ENCODE data around the gene SEL1L.

The SEL1L gene

GRCh38 chr14:81485372-81485771 is 48.3 kb downstream of the SEL1L start:
- no peak for TF ChIP-seq EZH2 (IDR thresholded peaks at IDR 0.05; ENCODE audit: borderline replicate concordance, low read length)
- TF ChIP-seq CTCF (IDR thresholded peaks at IDR 0.05; ENCODE audit: low read length), result no peak
- H3K9me2 ChIP-seq (ENCODE audit: low read depth, low read length), result no peaks in the 10 kb centered on the region
- H3K9ac ChIP-seq (ENCODE audit: low read length), result no peak overlapping the region
- no peaks in the 10 kb centered on the region for H3K4me1 ChIP-seq (ENCODE audit: insufficient read depth, low read length, severe bottlenecking)
- no peaks in the 10 kb centered on the region for H3K9me3 ChIP-seq (ENCODE audit: low read length)
- no peak overlapping the region for H3K27ac ChIP-seq (ENCODE audit: low read depth, low read length, poor library complexity, severe bottlenecking)
- no peak overlapping the region for H3K4me2 ChIP-seq (ENCODE audit: low read length)
- H3K27me3 ChIP-seq (ENCODE audit: insufficient read depth, low read length), result no peaks in the 10 kb centered on the region
- no peaks in the 10 kb centered on the region for H3K79me2 ChIP-seq (ENCODE audit: insufficient read depth, low read length)
- H3F3A ChIP-seq (ENCODE audit: insufficient read depth, low read length), result no peaks in the 10 kb centered on the region
- no peak overlapping the region for H3K4me3 ChIP-seq (ENCODE audit: low read depth, low read length, poor library complexity, severe bottlenecking)
- H3K36me3 ChIP-seq (ENCODE audit: insufficient read depth, low read length), result peaks cover 89% of the 10 kb centered on the region
- no peak overlapping the region for H2AFZ ChIP-seq (ENCODE audit: low read length)
- H4K20me1 ChIP-seq (ENCODE audit: insufficient read depth, low read length), result no peaks in the 10 kb centered on the region

DNA sequence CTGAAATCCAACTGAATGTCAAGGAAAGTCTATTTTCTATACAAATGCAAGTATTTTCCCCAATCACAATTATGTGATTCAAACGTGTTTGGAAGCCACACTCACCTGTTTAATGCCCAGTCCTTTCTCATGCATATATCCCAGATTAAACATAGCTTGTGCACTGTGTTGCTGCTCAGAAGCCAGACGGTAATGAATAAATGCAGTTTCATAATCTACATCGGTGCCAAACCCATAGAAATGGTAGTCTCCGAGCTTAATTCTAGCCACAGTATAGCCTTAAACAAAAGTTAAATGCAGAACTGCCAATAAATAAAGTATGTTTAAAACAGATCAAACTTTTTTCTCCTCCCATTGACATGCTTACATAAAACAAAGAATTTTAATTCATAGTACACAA is 49.5 kb downstream of the SEL1L start:
- no peaks in the 10 kb centered on the region for H3K4me1 ChIP-seq (ENCODE audit: insufficient read depth, low read length, severe bottlenecking)
- peaks cover 86% of the 10 kb centered on the region for H3K36me3 ChIP-seq (ENCODE audit: insufficient read depth, low read length)
- no peaks in the 10 kb centered on the region for H3K79me2 ChIP-seq (ENCODE audit: insufficient read depth, low read length)
- H2AFZ ChIP-seq (ENCODE audit: low read length), result no peak overlapping the region
- no peaks in the 10 kb centered on the region for H3K9me2 ChIP-seq (ENCODE audit: low read depth, low read length)
- no peak overlapping the region for H3K4me2 ChIP-seq (ENCODE audit: low read length)
- no peak overlapping the region for H3K4me3 ChIP-seq (ENCODE audit: low read depth, low read length, poor library complexity, severe bottlenecking)
- no peaks in the 10 kb centered on the region for H4K20me1 ChIP-seq (ENCODE audit: insufficient read depth, low read length)
- H3K9ac ChIP-seq (ENCODE audit: low read length), result no peak overlapping the region
- no peaks in the 10 kb centered on the region for H3K9me3 ChIP-seq (ENCODE audit: low read length)
- no peak for TF ChIP-seq EZH2 (IDR thresholded peaks at IDR 0.05; ENCODE audit: borderline replicate concordance, low read length)
- no peak for TF ChIP-seq CTCF (IDR thresholded peaks at IDR 0.05; ENCODE audit: low read length)
- H3K27ac ChIP-seq (ENCODE audit: low read depth, low read length, poor library complexity, severe bottlenecking), result no peak overlapping the region
- H3F3A ChIP-seq (ENCODE audit: insufficient read depth, low read length), result no peaks in the 10 kb centered on the region
- H3K27me3 ChIP-seq (ENCODE audit: insufficient read depth, low read length), result no peaks in the 10 kb centered on the region

GRCh38 chr14:81480741-81481140 is 52.9 kb downstream of the SEL1L start:
- no peaks in the 10 kb centered on the region for H3K9me2 ChIP-seq (ENCODE audit: low read depth, low read length)
- H3K9me3 ChIP-seq (ENCODE audit: low read length), result no peaks in the 10 kb centered on the region
- no peak overlapping the region for H3K4me3 ChIP-seq (ENCODE audit: low read depth, low read length, poor library complexity, severe bottlenecking)
- no peak overlapping the region for H3K27ac ChIP-seq (ENCODE audit: low read depth, low read length, poor library complexity, severe bottlenecking)
- H3F3A ChIP-seq (ENCODE audit: insufficient read depth, low read length), result no peaks in the 10 kb centered on the region
- no peak overlapping the region for H3K9ac ChIP-seq (ENCODE audit: low read length)
- H2AFZ ChIP-seq (ENCODE audit: low read length), result no peak overlapping the region
- no peaks in the 10 kb centered on the region for H3K4me1 ChIP-seq (ENCODE audit: insufficient read depth, low read length, severe bottlenecking)
- no peak overlapping the region for H3K4me2 ChIP-seq (ENCODE audit: low read length)
- H3K36me3 ChIP-seq (ENCODE audit: insufficient read depth, low read length), result peaks cover 87% of the 10 kb centered on the region
- no peaks in the 10 kb centered on the region for H3K79me2 ChIP-seq (ENCODE audit: insufficient read depth, low read length)
- no peaks in the 10 kb centered on the region for H3K27me3 ChIP-seq (ENCODE audit: insufficient read depth, low read length)
- no peak for TF ChIP-seq EZH2 (IDR thresholded peaks at IDR 0.05; ENCODE audit: borderline replicate concordance, low read length)
- no peak for TF ChIP-seq CTCF (IDR thresholded peaks at IDR 0.05; ENCODE audit: low read length)
- no peaks in the 10 kb centered on the region for H4K20me1 ChIP-seq (ENCODE audit: insufficient read depth, low read length)

Data from OCI-LY1 (cell line).